Mesothelial cell of epicardium (in vitro differentiated cells): Measurements from ENCODE around the gene JARID2. TPM values are rescaled to one million over a fixed set of nuclear protein-coding genes. Genes with fewer than 3 reads are reported as not detected.

Experiments
- DNase-seq, 2 experiments: peaks; one replicate each; pipeline ENCODE4 v3.0.0; 2021; ENCODE audit warnings: low spot score in 2 of 2; ENCODE audit not compliant: unreplicated experiment in 2 of 2
- H3K27ac Mint-ChIP-seq: 2 replicates; pipeline ENCODE4 v1.8.0; 2021; ENCODE audit warnings: mixed read lengths
- H3K27me3 Mint-ChIP-seq: 2 replicates; pipeline ENCODE4 v1.8.0; 2021; ENCODE audit warnings: low read depth, mixed read lengths
- H3K36me3 Mint-ChIP-seq: 2 replicates; pipeline ENCODE4 v1.8.0; 2021; ENCODE audit warnings: mixed read lengths
- H3K4me1 Mint-ChIP-seq: 2 replicates; pipeline ENCODE4 v1.8.0; 2021; ENCODE audit warnings: mixed read lengths
- H3K4me3 Mint-ChIP-seq: 2 replicates; pipeline ENCODE4 v1.8.0; 2021; ENCODE audit warnings: mild to moderate bottlenecking, moderate library complexity, mixed read lengths
- H3K9me3 Mint-ChIP-seq: 2 replicates; pipeline ENCODE4 v1.8.0; 2021; ENCODE audit warnings: mixed read lengths
- CTCF ChIP-seq: fragments of 200-600 bp; sonication (generic); IDR thresholded peaks from one replicate; pipeline ENCODE4 v1.5.0; 2021; ENCODE audit warnings: antibody characterized with exemption; ENCODE audit not compliant: unreplicated experiment
- total RNA-seq: library from RNA; stranded (reverse); gene quantifications from 3 replicates; pipeline ENCODE4 v1.2.1, GENCODE V29; 2021

The JARID2 gene
- total RNA-seq, 1 donor from 2014 or later: 35.3 TPM

GRCh38 chr6:15337582-15337981 is 91.7 kb downstream of the JARID2 start:
- TF ChIP-seq CTCF: no peak
- H3K36me3 Mint-ChIP-seq: no peaks in the 10 kb centered on the region
- no peaks in the 10 kb centered on the region for H3K9me3 Mint-ChIP-seq
- peaks cover 21% of the 10 kb centered on the region for H3K4me1 Mint-ChIP-seq
- no peak overlapping the region for H3K4me3 Mint-ChIP-seq
- H3K27ac Mint-ChIP-seq: no peak overlapping the region
- no peak for DNase-seq
- H3K27me3 Mint-ChIP-seq: no peaks in the 10 kb centered on the region

DNA sequence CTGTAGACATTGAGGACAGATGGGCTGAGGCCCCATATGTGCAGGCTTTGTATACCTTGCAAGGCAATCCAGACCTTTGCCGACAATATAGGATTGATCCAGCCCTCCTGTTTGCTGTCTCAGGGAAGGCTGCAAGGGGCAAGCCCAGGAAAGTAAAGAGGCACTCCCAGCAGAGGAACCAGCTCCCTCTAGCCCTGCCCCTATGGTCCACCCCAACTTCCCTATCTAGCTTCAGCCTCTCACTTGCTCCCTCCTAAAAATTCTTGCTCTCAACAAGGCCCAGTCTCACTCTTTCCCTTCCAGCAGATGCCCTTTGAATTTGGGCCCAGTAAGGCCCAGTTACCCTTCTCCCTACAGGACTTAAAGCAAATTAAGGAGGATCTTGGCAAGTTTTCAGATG is 92.6 kb downstream of the JARID2 start:
- no peak overlapping the region for H3K4me3 Mint-ChIP-seq
- no peak for TF ChIP-seq CTCF
- H3K27me3 Mint-ChIP-seq: no peaks in the 10 kb centered on the region
- DNase-seq: no peak
- H3K27ac Mint-ChIP-seq: no peak overlapping the region
- H3K9me3 Mint-ChIP-seq: no peaks in the 10 kb centered on the region
- peaks cover 24% of the 10 kb centered on the region for H3K4me1 Mint-ChIP-seq
- H3K36me3 Mint-ChIP-seq: no peaks in the 10 kb centered on the region

GRCh38 chr6:15339081-15339480 is 93.2 kb downstream of the JARID2 start:
- Mint-ChIP-seq H3K27me3 (no peaks in the 10 kb centered on the region), H3K4me1 (peaks cover 30% of the 10 kb centered on the region), H3K9me3 (no peaks in the 10 kb centered on the region), H3K4me3 (no peak overlapping the region), H3K36me3 (no peaks in the 10 kb centered on the region), H3K27ac (no peak overlapping the region)
- no peak for TF ChIP-seq CTCF
- DNase-seq: no peak

- Mint-ChIP-seq H3K9me3 (no peaks in the 10 kb centered on the region), H3K4me1 (peaks cover 40% of the 10 kb centered on the region), H3K36me3 (no peaks in the 10 kb centered on the region), H3K27ac (no peak overlapping the region), H3K4me3 (no peak overlapping the region), H3K27me3 (no peaks in the 10 kb centered on the region)
- no peak for DNase-seq
- no peak for TF ChIP-seq CTCF
Measured at GRCh38 chr6:15340105-15340601, 94.3 kb downstream of the JARID2 start.

GRCh38 chr6:15340775-15341174 is 94.9 kb downstream of the JARID2 start:
- Mint-ChIP-seq H3K9me3 (no peaks in the 10 kb centered on the region), H3K36me3 (no peaks in the 10 kb centered on the region), H3K27ac (no peak overlapping the region), H3K27me3 (no peaks in the 10 kb centered on the region), H3K4me3 (no peak overlapping the region), H3K4me1 (peaks cover 44% of the 10 kb centered on the region)
- no peak for DNase-seq
- TF ChIP-seq CTCF: no peak

GRCh38 chr6:15341311-15342001 is 95.6 kb downstream of the JARID2 start:
- DNase-seq: no peak
- Mint-ChIP-seq H3K9me3 (no peaks in the 10 kb centered on the region), H3K27me3 (no peaks in the 10 kb centered on the region), H3K4me1 (peaks cover 51% of the 10 kb centered on the region), H3K27ac (no peak overlapping the region), H3K36me3 (no peaks in the 10 kb centered on the region), H3K4me3 (no peak overlapping the region)
- no peak for TF ChIP-seq CTCF
